Progenitor cell of endocrine pancreas (in vitro differentiated cells): ENCODE measurements around the gene ADAMTSL3. TPM values are rescaled to one million over a fixed set of nuclear protein-coding genes. Genes with fewer than 3 reads are reported as not detected.

Experiments used
- DNase-seq: peaks from one replicate; pipeline ENCODE4 v3.0.0; 2021; ENCODE audit warnings: low spot score; ENCODE audit not compliant: unreplicated experiment
- H3K27ac Mint-ChIP-seq: 2 replicates; pipeline ENCODE4 v1.8.0; 2021; ENCODE audit warnings: mild to moderate bottlenecking, moderate library complexity, mixed read lengths
- H3K27me3 Mint-ChIP-seq: 2 replicates; pipeline ENCODE4 v1.8.0; 2021; ENCODE audit warnings: mixed read lengths
- H3K36me3 Mint-ChIP-seq: 2 replicates; pipeline ENCODE4 v1.8.0; 2022; ENCODE audit warnings: mixed read lengths; ENCODE audit not compliant: insufficient read depth
- H3K4me1 Mint-ChIP-seq: 2 replicates; pipeline ENCODE4 v1.8.0; 2021; ENCODE audit warnings: low read depth, mixed read lengths
- H3K4me3 Mint-ChIP-seq: 2 replicates; pipeline ENCODE4 v1.8.0; 2021; ENCODE audit warnings: low read depth, mild to moderate bottlenecking, moderate library complexity, mixed read lengths
- H3K9me3 Mint-ChIP-seq: 2 replicates; pipeline ENCODE4 v1.8.0; 2021; ENCODE audit warnings: low read depth, mixed read lengths
- CTCF ChIP-seq: fragments of 200-600 bp; sonication (generic); IDR thresholded peaks from one replicate; pipeline ENCODE4 v1.5.0; 2021; ENCODE audit warnings: antibody characterized with exemption, mild to moderate bottlenecking; ENCODE audit not compliant: unreplicated experiment
- total RNA-seq: library from RNA; stranded (reverse); gene quantifications from 2 replicates; pipeline ENCODE4 v1.2.1, GENCODE V29; 2021

The ADAMTSL3 gene
- total RNA-seq, 1 donor from 2014 or later: 0.24 TPM

DNA sequence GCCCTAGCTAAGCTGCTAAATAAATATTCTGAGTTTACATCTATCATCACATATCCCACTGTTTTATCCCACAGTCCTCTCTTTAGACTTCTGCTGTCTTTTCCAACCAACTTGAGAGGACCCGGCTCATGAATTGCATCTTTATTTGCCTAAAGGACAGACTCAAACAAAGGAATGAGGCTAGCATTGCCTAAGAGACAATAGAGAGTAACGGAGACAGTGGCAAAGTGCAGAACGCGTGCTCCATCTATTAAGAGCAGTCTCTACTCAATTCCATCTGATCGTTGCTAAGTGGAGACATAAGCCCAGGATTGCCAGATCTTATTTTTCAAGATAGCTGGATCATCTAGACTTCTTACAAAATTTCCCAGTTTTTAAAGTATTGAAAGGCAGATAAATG, 2.3 kb downstream of the ADAMTSL3 start:
- no peak for DNase-seq
- no peaks in the 10 kb centered on the region for H3K36me3 Mint-ChIP-seq
- H3K9me3 Mint-ChIP-seq: no peaks in the 10 kb centered on the region
- H3K27me3 Mint-ChIP-seq: peaks cover 57% of the 10 kb centered on the region
- H3K4me1 Mint-ChIP-seq: peaks cover 12% of the 10 kb centered on the region
- no peak for TF ChIP-seq CTCF
- no peak overlapping the region for H3K4me3 Mint-ChIP-seq
- no peak overlapping the region for H3K27ac Mint-ChIP-seq

- no peak for DNase-seq
- H3K27me3 Mint-ChIP-seq: peaks cover 50% of the 10 kb centered on the region
- H3K27ac Mint-ChIP-seq: no peak overlapping the region
- peaks cover 12% of the 10 kb centered on the region for H3K4me1 Mint-ChIP-seq
- H3K36me3 Mint-ChIP-seq: no peaks in the 10 kb centered on the region
- H3K9me3 Mint-ChIP-seq: no peaks in the 10 kb centered on the region
- H3K4me3 Mint-ChIP-seq: no peak overlapping the region
- no peak for TF ChIP-seq CTCF
Measured at GRCh38 chr15:83656943-83657528, 3.1 kb downstream of the ADAMTSL3 start.

GRCh38 chr15:83657549-83657948, 3.6 kb downstream of the ADAMTSL3 start:
- H3K27ac Mint-ChIP-seq: no peak overlapping the region
- DNase-seq: no peak
- peak; percentile 38 for TF ChIP-seq CTCF
- peaks cover 45% of the 10 kb centered on the region for H3K27me3 Mint-ChIP-seq
- H3K9me3 Mint-ChIP-seq: no peaks in the 10 kb centered on the region
- H3K36me3 Mint-ChIP-seq: no peaks in the 10 kb centered on the region
- H3K4me3 Mint-ChIP-seq: no peak overlapping the region
- peaks cover 12% of the 10 kb centered on the region for H3K4me1 Mint-ChIP-seq

DNA sequence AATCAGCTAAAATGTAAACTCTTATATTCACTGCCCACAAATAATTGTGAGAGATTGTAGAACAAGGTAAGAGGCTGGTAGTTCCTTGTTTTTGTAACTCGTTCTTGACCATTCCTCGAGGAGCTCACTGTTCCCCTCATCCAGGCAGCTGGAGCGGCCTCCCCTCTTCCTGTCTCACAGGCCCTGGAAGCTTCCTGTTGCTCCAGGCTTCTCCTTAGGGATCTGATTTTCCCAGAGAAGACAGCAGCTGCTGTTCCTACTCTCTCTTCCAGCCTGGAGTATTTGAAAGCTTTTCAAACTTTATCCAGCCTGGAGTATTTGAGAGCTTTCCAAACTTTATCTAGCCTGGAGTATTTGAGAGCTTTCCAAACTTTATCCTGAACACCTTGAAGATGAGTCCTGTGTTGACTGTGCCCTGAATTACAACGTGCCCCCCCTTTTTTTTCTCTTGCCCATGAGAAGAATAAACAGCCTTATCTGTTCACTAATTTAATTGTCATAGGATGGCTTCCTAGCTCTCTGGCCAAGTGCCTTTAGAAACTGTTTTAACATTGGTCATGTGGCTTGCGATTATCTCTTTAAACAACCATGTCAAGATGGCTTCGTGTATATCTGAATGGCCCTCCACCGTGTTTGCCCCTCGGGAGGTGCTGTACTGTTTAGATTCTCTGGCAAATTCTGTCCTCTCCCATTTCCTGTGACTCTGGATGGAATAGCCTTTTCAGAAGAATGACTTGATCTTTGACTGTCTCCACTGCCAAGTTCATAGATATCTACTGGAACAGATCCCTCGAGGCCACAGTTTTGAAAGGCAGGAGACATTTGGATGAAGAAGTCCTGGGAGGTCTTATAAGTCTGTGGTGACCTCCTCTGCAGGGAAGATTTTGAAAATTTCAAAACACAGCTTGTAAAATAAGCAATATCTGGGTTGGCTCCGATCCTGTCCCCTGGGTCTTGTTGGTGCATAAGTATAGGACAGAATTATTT, 4.8 kb downstream of the ADAMTSL3 start:
- no peaks in the 10 kb centered on the region for H3K36me3 Mint-ChIP-seq
- peaks cover 43% of the 10 kb centered on the region for H3K27me3 Mint-ChIP-seq
- peaks cover 12% of the 10 kb centered on the region for H3K4me1 Mint-ChIP-seq
- DNase-seq: no peak
- TF ChIP-seq CTCF: no peak
- H3K4me3 Mint-ChIP-seq: no peak overlapping the region
- no peaks in the 10 kb centered on the region for H3K9me3 Mint-ChIP-seq
- no peak overlapping the region for H3K27ac Mint-ChIP-seq

DNA sequence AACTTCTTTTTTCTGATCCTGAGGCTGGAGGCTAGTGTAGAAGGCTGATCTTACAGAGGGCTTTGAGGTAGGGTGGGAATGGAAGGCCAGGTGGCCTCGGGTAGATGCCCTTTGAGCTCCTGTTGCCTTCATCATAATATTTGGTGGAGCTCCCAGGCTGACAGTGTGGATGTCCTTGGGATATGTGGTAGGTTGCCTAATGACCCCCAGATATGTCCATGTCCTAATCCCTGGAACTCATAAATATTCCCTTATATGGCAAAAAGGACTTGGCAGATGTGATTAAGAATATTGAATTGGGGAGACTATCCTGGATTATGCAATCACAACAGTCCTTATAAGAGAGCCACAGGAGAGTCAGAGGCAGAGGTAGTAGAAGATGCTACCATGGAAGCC, 5.5 kb downstream of the ADAMTSL3 start:
- H3K36me3 Mint-ChIP-seq: no peaks in the 10 kb centered on the region
- DNase-seq: no peak
- no peaks in the 10 kb centered on the region for H3K9me3 Mint-ChIP-seq
- H3K27me3 Mint-ChIP-seq: peaks cover 48% of the 10 kb centered on the region
- H3K4me1 Mint-ChIP-seq: peaks cover 12% of the 10 kb centered on the region
- TF ChIP-seq CTCF: no peak
- H3K4me3 Mint-ChIP-seq: no peak overlapping the region
- no peak overlapping the region for H3K27ac Mint-ChIP-seq
